Endodermal cell (in vitro differentiated cells): ENCODE results near the gene CEACAM4. TPM values are rescaled to one million over a fixed set of nuclear protein-coding genes. Genes with fewer than 3 reads are reported as not detected.

ENCODE experiments used
- DNase-seq: peaks from one replicate; pipeline ENCODE4 v3.0.0-alpha.2; 2017
- H3K27ac ChIP-seq: 2 replicates; pipeline ENCODE4 v1.5.1; 2013; ENCODE audit warnings: mild to moderate bottlenecking, low read depth, low read length, moderate library complexity
- H3K27me3 ChIP-seq: 2 replicates; pipeline ENCODE4 v1.6.1; 2013; ENCODE audit warnings: mild to moderate bottlenecking, low read length, moderate library complexity; ENCODE audit not compliant: insufficient read depth, control insufficient read depth, poor library complexity, severe bottlenecking
- H3K36me3 ChIP-seq: 2 replicates; pipeline ENCODE4 v1.7.0; 2013; ENCODE audit warnings: mild to moderate bottlenecking, low read length, moderate library complexity; ENCODE audit not compliant: control insufficient read depth, insufficient read depth
- H3K4me1 ChIP-seq: one replicate; pipeline ENCODE4 v1.7.0; 2013; ENCODE audit warnings: low read length; ENCODE audit not compliant: control insufficient read depth, insufficient read depth
- H3K4me3 ChIP-seq: 2 replicates; pipeline ENCODE4 v1.5.1; 2013; ENCODE audit warnings: mild to moderate bottlenecking, low read length, moderate library complexity
- H3K9ac ChIP-seq: 2 replicates; pipeline ENCODE4 v1.6.1; 2013; ENCODE audit warnings: mild to moderate bottlenecking, low read length, moderate library complexity; ENCODE audit not compliant: poor library complexity, severe bottlenecking; ENCODE audit errors: extremely low read depth
- H3K9me3 ChIP-seq: 2 replicates; pipeline ENCODE4 v1.6.1; 2013; ENCODE audit warnings: mild to moderate bottlenecking, low read length, moderate library complexity; ENCODE audit not compliant: control insufficient read depth
- H3K27ac Mint-ChIP-seq: 2 replicates; pipeline ENCODE4 v1.8.0; 2020; ENCODE audit warnings: mixed read lengths
- H3K27me3 Mint-ChIP-seq: 2 replicates; pipeline ENCODE4 v1.8.0; 2021; ENCODE audit warnings: mild to moderate bottlenecking, mixed read lengths; ENCODE audit not compliant: insufficient read depth
- H3K36me3 Mint-ChIP-seq: 2 replicates; pipeline ENCODE4 v1.8.0; 2020; ENCODE audit warnings: low read depth, mixed read lengths
- H3K4me1 Mint-ChIP-seq: 2 replicates; pipeline ENCODE4 v1.8.0; 2020; ENCODE audit warnings: mixed read lengths
- H3K4me3 Mint-ChIP-seq: 2 replicates; pipeline ENCODE4 v1.8.0; 2020; ENCODE audit warnings: mild to moderate bottlenecking, moderate library complexity, mixed read lengths
- H3K9me3 Mint-ChIP-seq: 2 replicates; pipeline ENCODE4 v1.8.0; 2020; ENCODE audit warnings: mild to moderate bottlenecking, mixed read lengths
- WGBS, 2 experiments: methylation state at CpG; one replicate each; pipeline versions ENCODE4 v1.1.5 to v1.1.7; 2013; ENCODE audit warnings: missing lambda C conversion rate in 2 of 2, mixed read lengths in 1 of 2; ENCODE audit not compliant: insufficient coverage in 1 of 2, insufficient read length in 1 of 2; 5-methylcytosine and 5-hydroxymethylcytosine counted together
- total RNA-seq, 2 donors: library from RNA; stranded (reverse); fragmentation: NEBNext Ultra II Directional in 1 of 2; extraction: Animal tissue kit (Norgen Biotek cat#: 25700) in 1 of 2; gene quantifications; 2 replicates in 1 of 2; 3 replicates in 1 of 2; pipeline ENCODE4 v1.2.1, GENCODE V29; 2021
- TF ChIP-seq, protein P1 (sequence below): fragments of 200-600 bp; sonication (generic); conservative IDR thresholded peaks from 2 replicates; pipeline ENCODE4 v1.5.0; 2021; ENCODE audit warnings: antibody characterized with exemption, mild to moderate bottlenecking

CEACAM4 gene
- total RNA-seq, 2 donors from 2014 or later, result not detected

DNA sequence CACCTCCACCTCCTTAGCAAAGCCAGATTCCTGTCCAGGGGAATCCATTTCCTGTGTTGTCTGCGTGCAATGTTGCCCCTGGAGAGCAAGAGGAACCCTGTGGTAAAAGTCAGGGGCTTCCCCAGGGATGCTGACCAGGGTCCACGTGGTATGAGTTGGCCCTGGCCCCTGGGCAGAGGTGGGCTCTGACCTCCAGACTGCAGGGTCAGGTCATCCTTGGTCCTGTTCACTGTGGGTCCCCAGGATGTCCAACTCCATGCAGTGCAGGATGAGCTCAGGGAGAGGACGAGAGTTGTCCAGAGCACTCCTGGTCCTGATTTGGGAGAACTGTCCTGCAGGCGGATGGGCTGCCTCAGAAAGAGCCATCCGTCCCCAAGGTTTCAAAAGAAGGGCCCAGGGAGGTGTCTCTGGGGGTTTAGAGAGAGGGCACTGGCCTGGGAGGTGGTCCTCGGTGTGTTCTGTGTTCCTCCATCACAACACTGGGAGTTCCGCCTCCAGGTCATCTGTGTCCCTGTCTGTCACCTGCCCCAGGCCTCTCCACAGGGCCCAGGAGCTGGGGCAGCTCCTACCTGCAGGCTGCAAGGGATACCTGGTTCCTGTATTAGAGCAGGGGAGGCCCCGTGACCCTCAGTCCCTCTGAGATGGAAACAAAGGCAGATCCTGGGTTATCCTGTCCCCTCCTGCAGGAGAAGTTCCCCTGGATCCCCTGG lies 1.2 kb upstream of the CEACAM4 start:
- H3K9ac ChIP-seq, result no peak overlapping the region
- 58 to 62% methylated on average over 1 to 8 of the region's 8 CpGs for WGBS, 2 experiments
- H3K9me3 ChIP-seq, result peaks cover 8% of the 10 kb centered on the region
- peaks cover 91% of the 10 kb centered on the region for H3K9me3 Mint-ChIP-seq
- no peak overlapping the region for H3K4me3 ChIP-seq
- no peaks in the 10 kb centered on the region for H3K4me1 ChIP-seq
- H3K27ac ChIP-seq, result no peak overlapping the region
- H3K36me3 ChIP-seq, result no peaks in the 10 kb centered on the region
- H3K27me3 ChIP-seq, result no peaks in the 10 kb centered on the region
- H3K4me1 Mint-ChIP-seq, result no peaks in the 10 kb centered on the region
- no peak overlapping the region for H3K27ac Mint-ChIP-seq
- no peak overlapping the region for H3K4me3 Mint-ChIP-seq
- no peaks in the 10 kb centered on the region for H3K27me3 Mint-ChIP-seq
- peak; percentile 18 for DNase-seq
- TF ChIP-seq, protein P1, sequence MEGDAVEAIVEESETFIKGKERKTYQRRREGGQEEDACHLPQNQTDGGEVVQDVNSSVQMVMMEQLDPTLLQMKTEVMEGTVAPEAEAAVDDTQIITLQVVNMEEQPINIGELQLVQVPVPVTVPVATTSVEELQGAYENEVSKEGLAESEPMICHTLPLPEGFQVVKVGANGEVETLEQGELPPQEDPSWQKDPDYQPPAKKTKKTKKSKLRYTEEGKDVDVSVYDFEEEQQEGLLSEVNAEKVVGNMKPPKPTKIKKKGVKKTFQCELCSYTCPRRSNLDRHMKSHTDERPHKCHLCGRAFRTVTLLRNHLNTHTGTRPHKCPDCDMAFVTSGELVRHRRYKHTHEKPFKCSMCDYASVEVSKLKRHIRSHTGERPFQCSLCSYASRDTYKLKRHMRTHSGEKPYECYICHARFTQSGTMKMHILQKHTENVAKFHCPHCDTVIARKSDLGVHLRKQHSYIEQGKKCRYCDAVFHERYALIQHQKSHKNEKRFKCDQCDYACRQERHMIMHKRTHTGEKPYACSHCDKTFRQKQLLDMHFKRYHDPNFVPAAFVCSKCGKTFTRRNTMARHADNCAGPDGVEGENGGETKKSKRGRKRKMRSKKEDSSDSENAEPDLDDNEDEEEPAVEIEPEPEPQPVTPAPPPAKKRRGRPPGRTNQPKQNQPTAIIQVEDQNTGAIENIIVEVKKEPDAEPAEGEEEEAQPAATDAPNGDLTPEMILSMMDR, result no peak
- H3K36me3 Mint-ChIP-seq, result no peaks in the 10 kb centered on the region

GRCh38 chr19:41626278-41626677 lies 596 bp downstream of the CEACAM4 start:
- H3K36me3 Mint-ChIP-seq, result no peaks in the 10 kb centered on the region
- no peak overlapping the region for H3K4me3 ChIP-seq
- H3K27me3 Mint-ChIP-seq, result no peaks in the 10 kb centered on the region

DNA sequence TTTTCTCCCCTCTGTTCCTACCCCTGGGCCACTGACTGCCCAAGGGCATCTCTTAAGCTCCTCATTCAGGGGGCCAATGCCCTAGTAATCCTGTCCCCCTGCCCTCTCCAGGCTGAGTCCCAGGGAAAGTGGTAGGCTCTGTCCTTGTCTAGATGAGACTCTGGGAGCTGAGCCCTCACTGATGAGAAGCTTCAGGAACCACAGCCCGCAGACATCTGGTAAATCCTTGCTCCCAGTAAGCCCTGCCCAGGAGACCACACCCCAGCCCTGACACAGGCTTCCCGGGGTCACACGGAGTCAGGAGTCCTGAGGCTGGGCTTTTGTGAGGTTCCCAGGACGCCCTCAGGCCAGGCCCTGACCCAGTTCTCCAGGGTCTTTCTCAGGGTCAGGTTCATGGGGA lies 1.9 kb downstream of the CEACAM4 start:
- Histone ChIP-seq H3K27ac (no peak overlapping the region), H3K27me3 (no peaks in the 10 kb centered on the region), H3K36me3 (no peaks in the 10 kb centered on the region), H3K9ac (no peak overlapping the region), H3K4me1 (no peaks in the 10 kb centered on the region), H3K9me3 (no peaks in the 10 kb centered on the region), H3K4me3 (no peak overlapping the region)
- 40 to 74% methylated on average over 1 to 4 of the region's 4 CpGs for WGBS, 2 experiments
- Mint-ChIP-seq H3K4me1 (no peaks in the 10 kb centered on the region), H3K4me3 (no peak overlapping the region), H3K36me3 (no peaks in the 10 kb centered on the region), H3K9me3 (peaks cover 93% of the 10 kb centered on the region), H3K27ac (no peak overlapping the region), H3K27me3 (no peaks in the 10 kb centered on the region)
- no peak for DNase-seq
- TF ChIP-seq, protein P1, result no peak

More at GRCh38 chr19:41626278-41626677, 596 bp downstream of the CEACAM4 start:
- no peaks in the 10 kb centered on the region for H3K4me1 ChIP-seq
- H3K9me3 Mint-ChIP-seq, result peaks cover 94% of the 10 kb centered on the region
- no peak overlapping the region for H3K9ac ChIP-seq
- H3K4me3 Mint-ChIP-seq, result no peak overlapping the region
- H3K4me1 Mint-ChIP-seq, result no peaks in the 10 kb centered on the region
- 52% methylated on average over 3 of the region's 3 CpGs; no CpG with 5 or more reads in 1 of the 2 experiments for WGBS, 2 experiments
- DNase-seq, result no peak
- no peaks in the 10 kb centered on the region for H3K27me3 ChIP-seq
- H3K9me3 ChIP-seq, result peaks cover 8% of the 10 kb centered on the region
- no peak overlapping the region for H3K27ac Mint-ChIP-seq
- H3K27ac ChIP-seq, result no peak overlapping the region
- TF ChIP-seq, protein P1, result no peak
- H3K36me3 ChIP-seq, result no peaks in the 10 kb centered on the region
